Middle frontal gyrus (tissue), 1 donor: Measurements from ENCODE around the gene IDH3G.
A peak's percentile ranks its signal among the peaks of the same experiment; 100 is the strongest.

ENCODE experiments used
- DNase-seq: peaks from one replicate; pipeline ENCODE4 v3.0.0-alpha.2; 2015; ENCODE audit warnings: low spot score; ENCODE audit errors: extremely low spot score

Gene IDH3G

GRCh38 chrX:153773741-153774575, 20.2 kb downstream of the IDH3G start:
- DNase-seq: no peak

GRCh38 chrX:153773218-153773611, 21.0 kb downstream of the IDH3G start:
- DNase-seq: no peak

GRCh38 chrX:153772316-153773217, 21.6 kb downstream of the IDH3G start:
- no peak for DNase-seq

GRCh38 chrX:153771415-153772315, 22.5 kb downstream of the IDH3G start:
- no peak for DNase-seq

GRCh38 chrX:153770601-153771414, 23.4 kb downstream of the IDH3G start:
- no peak for DNase-seq

GRCh38 chrX:153769865-153770600, 24.1 kb downstream of the IDH3G start:
- no peak for DNase-seq

GRCh38 chrX:153769158-153769864, 24.9 kb downstream of the IDH3G start:
- no peak for DNase-seq

- DNase-seq: no peak
Measured at GRCh38 chrX:153768311-153769157, 25.6 kb downstream of the IDH3G start.

- no peak for DNase-seq
Measured at GRCh38 chrX:153767674-153768055, 26.5 kb downstream of the IDH3G start.

- DNase-seq: no peak
Measured at GRCh38 chrX:153766871-153767673, 27.1 kb downstream of the IDH3G start.

GRCh38 chrX:153766098-153766817, 27.9 kb downstream of the IDH3G start:
- no peak for DNase-seq

GRCh38 chrX:153765138-153766079, 28.8 kb downstream of the IDH3G start:
- peak; percentile 72 for DNase-seq

GRCh38 chrX:153764786-153765137, 29.4 kb downstream of the IDH3G start:
- DNase-seq: no peak

GRCh38 chrX:153763989-153764755, 30.0 kb downstream of the IDH3G start, which contains the start of gene PLXNB3:
Gene PLXNB3 (plus strand): TSS chrX:153764249. CDS start chrX:153765536, 1,287 bp downstream.
- DNase-seq: peak; percentile 50
